ENCODE data around the gene CTNNA3.

The CTNNA3 gene

DNA sequence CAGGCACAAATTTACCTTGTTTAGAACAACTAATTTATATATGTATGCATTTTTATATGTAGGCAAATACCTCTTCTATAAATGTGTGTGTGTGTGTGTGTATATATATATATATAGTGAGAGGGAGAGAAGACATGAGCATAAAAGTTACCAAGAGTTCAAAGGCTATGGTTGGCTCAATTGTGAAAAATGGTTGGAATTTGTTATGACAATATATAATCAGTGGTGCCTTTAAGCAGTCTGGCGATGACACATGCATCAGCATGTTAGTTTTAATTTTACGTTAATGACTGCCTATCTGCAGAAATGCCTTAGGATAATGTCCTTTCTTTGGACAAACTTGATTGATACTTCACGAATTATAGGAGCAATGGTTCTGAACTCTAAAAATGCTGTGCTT lies 1750.9 kb downstream of the CTNNA3 start:
- no peaks in the 10 kb centered on the region for H3F3A ChIP-seq (ENCODE audit: insufficient read depth)
- no peaks in the 10 kb centered on the region for H3K27me3 ChIP-seq (ENCODE audit: low read length)
- no peaks in the 10 kb centered on the region for H4K20me1 ChIP-seq (ENCODE audit: low read depth, low read length)
- H3K9me3 ChIP-seq (ENCODE audit: insufficient read depth, low read length) = no peaks in the 10 kb centered on the region
- TF ChIP-seq, protein P1, sequence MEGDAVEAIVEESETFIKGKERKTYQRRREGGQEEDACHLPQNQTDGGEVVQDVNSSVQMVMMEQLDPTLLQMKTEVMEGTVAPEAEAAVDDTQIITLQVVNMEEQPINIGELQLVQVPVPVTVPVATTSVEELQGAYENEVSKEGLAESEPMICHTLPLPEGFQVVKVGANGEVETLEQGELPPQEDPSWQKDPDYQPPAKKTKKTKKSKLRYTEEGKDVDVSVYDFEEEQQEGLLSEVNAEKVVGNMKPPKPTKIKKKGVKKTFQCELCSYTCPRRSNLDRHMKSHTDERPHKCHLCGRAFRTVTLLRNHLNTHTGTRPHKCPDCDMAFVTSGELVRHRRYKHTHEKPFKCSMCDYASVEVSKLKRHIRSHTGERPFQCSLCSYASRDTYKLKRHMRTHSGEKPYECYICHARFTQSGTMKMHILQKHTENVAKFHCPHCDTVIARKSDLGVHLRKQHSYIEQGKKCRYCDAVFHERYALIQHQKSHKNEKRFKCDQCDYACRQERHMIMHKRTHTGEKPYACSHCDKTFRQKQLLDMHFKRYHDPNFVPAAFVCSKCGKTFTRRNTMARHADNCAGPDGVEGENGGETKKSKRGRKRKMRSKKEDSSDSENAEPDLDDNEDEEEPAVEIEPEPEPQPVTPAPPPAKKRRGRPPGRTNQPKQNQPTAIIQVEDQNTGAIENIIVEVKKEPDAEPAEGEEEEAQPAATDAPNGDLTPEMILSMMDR (IDR thresholded peaks at IDR 0.05; ENCODE audit: insufficient read depth, low read length, poor library complexity, severe bottlenecking) = no peak
- no peak for TF ChIP-seq EZH2phosphoT487 (conservative IDR thresholded peaks at IDR 0.05; ENCODE audit: low read length)
- no peak overlapping the region for H3K4me3 ChIP-seq (ENCODE audit: insufficient read depth, low read length, poor library complexity, severe bottlenecking)
- no peak overlapping the region for H2AFZ ChIP-seq (ENCODE audit: low read depth, low read length, severe bottlenecking)
- H3K9ac ChIP-seq (ENCODE audit: low read length) = no peak overlapping the region
- no peak overlapping the region for H3K4me2 ChIP-seq (ENCODE audit: low read depth, low read length, poor library complexity, severe bottlenecking)
- no peak overlapping the region for H3K27ac ChIP-seq (ENCODE audit: low read depth, low read length)
- no peaks in the 10 kb centered on the region for H3K36me3 ChIP-seq (ENCODE audit: low read length)
- H3K79me2 ChIP-seq (ENCODE audit: insufficient read depth, low read length) = no peaks in the 10 kb centered on the region
- no peaks in the 10 kb centered on the region for H3K9me2 ChIP-seq (replicated peaks; ENCODE audit: insufficient read depth, low read length)

DNA sequence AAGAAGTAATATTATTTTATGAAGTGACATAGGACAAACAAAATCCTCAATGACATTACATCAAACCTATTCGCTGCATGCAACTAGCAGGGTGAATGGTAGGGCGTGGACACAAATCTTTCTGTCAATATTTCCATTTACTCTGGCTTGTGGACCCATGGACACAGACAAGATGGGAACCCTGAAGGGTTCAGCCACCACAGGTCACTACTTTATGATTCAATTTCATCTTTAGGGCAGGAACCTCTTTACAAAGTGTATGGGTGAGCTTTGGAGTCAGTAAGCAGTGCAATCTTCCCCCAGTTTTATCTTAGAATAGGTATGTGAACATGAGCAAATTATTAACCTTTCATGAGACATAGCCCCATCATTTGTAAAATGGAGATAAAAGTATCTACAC lies 1752.5 kb downstream of the CTNNA3 start:
- Histone ChIP-seq H3K9me2 (replicated peaks; ENCODE audit: insufficient read depth, low read length) (no peaks in the 10 kb centered on the region), H3F3A (ENCODE audit: insufficient read depth) (no peaks in the 10 kb centered on the region), H4K20me1 (ENCODE audit: low read depth, low read length) (no peaks in the 10 kb centered on the region), H3K9ac (ENCODE audit: low read length) (no peak overlapping the region), H3K9me3 (ENCODE audit: insufficient read depth, low read length) (no peaks in the 10 kb centered on the region), H3K4me3 (ENCODE audit: insufficient read depth, low read length, poor library complexity, severe bottlenecking) (no peak overlapping the region), H3K27me3 (ENCODE audit: low read length) (no peaks in the 10 kb centered on the region), H3K27ac (ENCODE audit: low read depth, low read length) (no peak overlapping the region), H2AFZ (ENCODE audit: low read depth, low read length, severe bottlenecking) (no peak overlapping the region), H3K36me3 (ENCODE audit: low read length) (no peaks in the 10 kb centered on the region), H3K79me2 (ENCODE audit: insufficient read depth, low read length) (no peaks in the 10 kb centered on the region), H3K4me2 (ENCODE audit: low read depth, low read length, poor library complexity, severe bottlenecking) (no peak overlapping the region)
- TF ChIP-seq EZH2phosphoT487 (conservative IDR thresholded peaks at IDR 0.05; ENCODE audit: low read length) = no peak
- TF ChIP-seq, protein P1 (IDR thresholded peaks at IDR 0.05; ENCODE audit: insufficient read depth, low read length, poor library complexity, severe bottlenecking) = no peak

DNA sequence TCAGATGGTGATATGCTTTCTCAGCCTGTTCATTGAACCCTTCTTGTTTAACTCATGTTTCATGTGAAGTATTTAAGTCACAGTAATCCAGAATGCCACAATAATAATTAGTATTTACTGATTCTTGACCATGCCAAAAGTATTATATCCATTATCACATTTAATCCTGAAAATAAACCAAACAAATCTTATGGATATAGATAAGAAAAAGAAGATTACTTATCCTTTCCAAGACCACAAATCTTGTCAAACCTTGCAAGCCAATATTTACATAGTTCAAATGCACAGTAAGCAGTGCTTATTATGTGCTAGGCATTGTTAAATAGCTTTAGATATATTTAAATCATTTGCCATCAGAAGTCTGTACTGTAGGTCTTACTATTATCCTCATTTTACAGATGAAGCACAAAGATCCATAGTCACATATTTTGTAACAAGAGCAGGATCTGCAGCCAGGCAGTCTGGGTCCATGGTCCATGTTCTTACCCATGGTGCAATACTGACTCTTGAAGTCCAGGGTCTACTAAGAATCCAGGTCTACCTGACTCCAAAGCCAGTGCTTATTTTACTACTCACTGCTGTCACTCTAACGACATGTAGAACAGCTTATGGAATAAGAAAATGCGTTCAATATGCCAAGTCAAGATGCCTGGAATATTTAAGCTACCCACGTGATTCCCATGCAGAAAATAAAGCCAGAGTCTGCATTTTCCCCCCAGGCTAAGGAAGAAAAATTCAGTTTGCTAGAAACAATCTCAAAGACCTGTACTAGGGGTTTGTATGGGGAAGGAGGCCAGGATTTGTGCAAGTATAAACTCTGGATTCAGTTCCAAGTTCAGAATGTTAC lies 1755.0 kb downstream of the CTNNA3 start:
- Histone ChIP-seq H3K9ac (ENCODE audit: low read length) (no peak overlapping the region), H3K27ac (ENCODE audit: low read depth, low read length) (no peak overlapping the region), H2AFZ (ENCODE audit: low read depth, low read length, severe bottlenecking) (no peak overlapping the region), H3K27me3 (ENCODE audit: low read length) (no peaks in the 10 kb centered on the region), H3K4me3 (ENCODE audit: insufficient read depth, low read length, poor library complexity, severe bottlenecking) (no peak overlapping the region), H4K20me1 (ENCODE audit: low read depth, low read length) (no peaks in the 10 kb centered on the region), H3K36me3 (ENCODE audit: low read length) (no peaks in the 10 kb centered on the region), H3F3A (ENCODE audit: insufficient read depth) (no peaks in the 10 kb centered on the region), H3K9me2 (replicated peaks; ENCODE audit: insufficient read depth, low read length) (no peaks in the 10 kb centered on the region), H3K79me2 (ENCODE audit: insufficient read depth, low read length) (no peaks in the 10 kb centered on the region), H3K4me2 (ENCODE audit: low read depth, low read length, poor library complexity, severe bottlenecking) (no peak overlapping the region), H3K9me3 (ENCODE audit: insufficient read depth, low read length) (no peaks in the 10 kb centered on the region)
- TF ChIP-seq, protein P1 (IDR thresholded peaks at IDR 0.05; ENCODE audit: insufficient read depth, low read length, poor library complexity, severe bottlenecking) = no peak
- TF ChIP-seq EZH2phosphoT487 (conservative IDR thresholded peaks at IDR 0.05; ENCODE audit: low read length) = no peak
